Kidney (tissue), 14 donors: ENCODE data around the gene ADISSP. TPM values are rescaled to one million over a fixed set of nuclear protein-coding genes. Genes with fewer than 3 reads are reported as not detected.

Source experiments
- DNase-seq, 5 donors: peaks; one replicate each; pipeline ENCODE4 v3.0.0-alpha.2; 2013 to 2020
- FAIRE-seq: peaks from 2 replicates; lab custom pipeline; 2012; peaks lifted over from hg19 to GRCh38; lab: Jason Lieb, UNC
- H3K27ac ChIP-seq, 2 donors: one replicate each; pipeline ENCODE4 v1.7.0; 2013; ENCODE audit warnings: low read depth in 2 of 2, low read length in 2 of 2, inconsistent platforms in 1 of 2
- H3K27me3 ChIP-seq: one replicate; pipeline ENCODE4 v1.7.1; 2013; ENCODE audit warnings: low read length, inconsistent platforms; ENCODE audit not compliant: control insufficient read depth, insufficient read depth
- H3K36me3 ChIP-seq, 3 donors: one replicate each; pipeline versions ENCODE4 v1.7.0 to v1.7.1; 2013; ENCODE audit warnings: low read length in 3 of 3, control low read depth in 1 of 3, inconsistent platforms in 1 of 3; ENCODE audit not compliant: insufficient read depth in 3 of 3, control insufficient read depth in 2 of 3
- H3K4me1 ChIP-seq, 3 donors: one replicate each; pipeline versions ENCODE4 v1.7.0 to v1.7.1; 2013; ENCODE audit warnings: low read length in 3 of 3, inconsistent platforms in 1 of 3, low read depth in 1 of 3; ENCODE audit not compliant: control insufficient read depth in 2 of 3, insufficient read depth in 2 of 3
- H3K4me3 ChIP-seq, 3 donors: one replicate each; pipeline versions ENCODE4 v1.7.0 to v1.8.1; 2013; ENCODE audit warnings: low read length in 3 of 3, control low read depth in 1 of 3, inconsistent platforms in 1 of 3
- H3K9ac ChIP-seq, 3 donors: one replicate each; pipeline versions ENCODE4 v1.7.0 to v1.7.1; 2013; ENCODE audit warnings: low read length in 3 of 3, control low read depth in 1 of 3, inconsistent platforms in 1 of 3
- H3K9me3 ChIP-seq, 3 donors: one replicate each; pipeline versions ENCODE4 v1.7.0 to v1.7.1; 2013; ENCODE audit warnings: low read length in 3 of 3, control low read depth in 1 of 3, inconsistent platforms in 1 of 3; ENCODE audit not compliant: control insufficient read depth in 2 of 3, insufficient read depth in 1 of 3
- CTCF ChIP-seq: IDR thresholded peaks from 3 replicates; pipeline ENCODE4 v1.5.1; 2012; ENCODE audit warnings: mild to moderate bottlenecking, moderate library complexity, borderline replicate concordance; ENCODE audit not compliant: insufficient read depth; ENCODE audit errors: extremely low read depth
- intact Hi-C: fragments of 100-400 bp; cut with DNase I; formaldehyde crosslinking; loops from one replicate; pipeline ENCODE4 v1.11.1; 2022
- polyA plus RNA-seq: library from polyadenylated mRNA; stranded (reverse); fragments of 350-450 nt; fragmentation: Illumina TruSeq; extraction: RNeasy Lipid Tissue Mini Kit (QIAGEN cat#74804); gene quantifications from one replicate; pipeline ENCODE4 v1.2.3, GENCODE V29; 2014; ENCODE audit warnings: low read depth, low replicate concordance; ENCODE audit not compliant: insufficient read depth
- total RNA-seq: library from RNA; stranded (reverse); fragmentation: NEBNext Ultra II Directional; extraction: Animal tissue kit (Norgen Biotek cat#: 25700); gene quantifications from one replicate; pipeline ENCODE4 v1.2.1, GENCODE V29; 2021
- donor health status: control.
- donor health status: control.
- donor health status: control.
- donor health status: control.
- donor health status: control.
- donor health status: DM: yes; HTN: yes; CAD: no.
- donor health status: Normal renal cell carcinoma (clear cell type).

The ADISSP gene
- total and polyA plus RNA-seq, 2 donors from 2014 or later: 26.3 to 31.8 TPM

DNA sequence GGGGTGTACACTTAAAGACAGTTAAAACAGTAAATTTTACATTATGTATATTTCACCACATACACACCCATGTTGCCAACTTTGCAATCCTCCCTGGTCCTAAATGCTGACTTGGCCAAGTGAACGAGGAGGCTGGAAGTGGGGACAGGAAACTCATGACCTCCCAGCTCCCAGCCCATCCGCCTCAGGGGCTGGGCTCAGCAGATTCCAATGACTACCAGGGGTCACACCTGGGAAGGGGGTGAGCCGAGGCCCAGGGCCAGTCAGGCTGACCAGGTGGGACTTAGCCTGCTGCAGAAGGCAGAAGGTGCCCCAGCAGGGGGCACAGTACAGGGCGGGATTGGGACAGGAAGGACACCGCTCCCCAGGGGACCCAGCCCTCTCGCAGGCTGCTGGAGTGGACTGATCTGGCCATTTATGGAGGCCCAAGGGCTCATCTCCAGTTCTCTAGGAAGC lies 57.5 kb downstream of the ADISSP start:
- FAIRE-seq (no peak), DNase-seq (peak in 2 of 5 donors; percentile 39 to 73)
- no peak overlapping the region for H3K9ac ChIP-seq
- no peak for TF ChIP-seq CTCF
- no peaks in the 10 kb centered on the region for H3K4me1 ChIP-seq
- H3K27me3 ChIP-seq: no peaks in the 10 kb centered on the region
- no peaks in the 10 kb centered on the region for H3K9me3 ChIP-seq
- intact Hi-C loops: no loop called here
- H3K27ac ChIP-seq: no peak overlapping the region
- no peaks in the 10 kb centered on the region for H3K36me3 ChIP-seq
- no peak overlapping the region for H3K4me3 ChIP-seq

- Histone ChIP-seq H3K9ac (no peak overlapping the region), H3K27me3 (no peaks in the 10 kb centered on the region), H3K36me3 (no peaks in the 10 kb centered on the region), H3K27ac (no peak overlapping the region), H3K4me3 (no peak overlapping the region), H3K4me1 (no peaks in the 10 kb centered on the region), H3K9me3 (no peaks in the 10 kb centered on the region)
- no peak for TF ChIP-seq CTCF
- intact Hi-C loops: no loop called here
- no peak for FAIRE-seq
- DNase-seq: peak in 1 of 5 donors; percentile 39
Observed at GRCh38 chr20:3707508-3707899, 60.0 kb downstream of the ADISSP start.

DNA sequence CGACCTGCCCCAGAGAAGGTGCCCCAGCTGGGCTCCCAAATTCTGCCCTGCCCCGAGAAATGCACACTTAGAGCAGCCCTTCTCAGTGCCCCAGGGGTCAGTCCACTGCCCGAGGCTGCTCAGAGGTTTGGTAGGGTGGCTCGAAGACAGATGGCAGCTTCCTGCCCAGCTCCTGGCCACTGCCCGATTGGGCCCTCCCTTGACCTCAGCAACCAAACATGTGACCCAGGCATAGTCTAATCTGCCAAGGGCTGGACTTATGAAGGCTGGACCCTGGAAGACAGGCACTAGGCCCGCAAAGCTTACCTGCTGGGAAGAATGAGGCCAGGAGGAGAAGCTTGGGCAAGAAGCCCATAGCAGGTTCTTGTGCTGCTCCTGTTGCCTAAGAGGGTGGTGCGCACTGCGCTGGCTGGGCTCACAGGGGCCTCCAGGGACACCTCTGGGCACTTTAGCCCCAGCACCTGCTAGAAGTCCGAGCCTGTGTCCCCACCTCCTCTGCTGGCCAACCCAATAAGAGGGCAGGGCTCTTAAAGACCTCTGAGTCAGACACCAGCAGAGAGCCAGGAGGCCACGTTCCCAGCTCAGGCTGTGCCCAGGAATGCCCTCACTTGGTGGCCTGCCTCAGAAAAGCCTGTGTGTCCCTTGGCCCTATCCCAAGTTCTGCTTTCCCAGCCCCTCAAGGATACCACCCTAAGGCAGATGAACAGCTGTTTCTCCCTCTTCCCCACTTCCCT lies 60.6 kb downstream of the ADISSP start:
- H3K27ac ChIP-seq: no peak overlapping the region
- no peak overlapping the region for H3K9ac ChIP-seq
- FAIRE-seq (no peak), DNase-seq (peak in 1 of 5 donors; percentile 61)
- H3K4me3 ChIP-seq: no peak overlapping the region
- TF ChIP-seq CTCF: no peak
- H3K9me3 ChIP-seq: no peaks in the 10 kb centered on the region
- intact Hi-C loops: no loop called here
- H3K27me3 ChIP-seq: no peaks in the 10 kb centered on the region
- no peaks in the 10 kb centered on the region for H3K36me3 ChIP-seq
- no peaks in the 10 kb centered on the region for H3K4me1 ChIP-seq
